K562 (cell line): ENCODE results near the gene ULBP2. TPM values are rescaled to one million over a fixed set of nuclear protein-coding genes. Genes with fewer than 3 reads are reported as not detected.

ENCODE experiments used
- ATAC-seq: fragments of 200-7000 bp; cut with Tn5 transposase; 3 replicates; pipeline ENCODE4 v1.9.1; 2020; ENCODE audit warnings: moderate library complexity
- BruUV-seq: library from RNA; stranded (reverse); fragments of 400-500 nt; replicated peaks from 2 replicates; lab custom pipeline; 2021; lab: Mats Ljungman, UMichigan
- CTCF ChIA-PET: fragments of 300-600 bp; formaldehyde crosslinking; extraction: SDS; loops from one replicate; lab custom pipeline; 2021; ENCODE audit warnings: low intra/inter-chr PET ratio; lab: Yijun Ruan, JAX
- POLR2A ChIA-PET: fragments of 300-600, 350-650 bp; sonication (Branson Sonifier 250); formaldehyde crosslinking; extraction: SDS; loops from one replicate; lab custom pipeline; 2021; ENCODE audit warnings: antibody characterized with exemption, inconsistent platforms; lab: Yijun Ruan, JAX
- DNase-seq, 4 experiments: peaks; one replicate each; pipeline versions ENCODE4 v3.0.0 to v3.0.0-alpha.2; 2011 to 2018; ENCODE audit warnings: low spot score in 3 of 4, mixed read lengths in 3 of 4; ENCODE audit errors: extremely low read depth in 1 of 4
- FAIRE-seq: peaks from 2 replicates; lab custom pipeline; 2011; peaks lifted over from hg19 to GRCh38; lab: Jason Lieb, UNC
- H2AFZ ChIP-seq: 2 replicates; pipeline ENCODE4 v1.6.0; 2011; ENCODE audit warnings: low read depth, low read length, control low read depth, inconsistent platforms
- H3K27ac ChIP-seq: fragments of 200-600 bp; 3 replicates; pipeline ENCODE4 v1.8.0; 2011; ENCODE audit warnings: low read depth, mild to moderate bottlenecking, control low read depth, inconsistent platforms, low read length, moderate library complexity, mixed read lengths; ENCODE audit errors: extremely low read depth
- H3K27me3 ChIP-seq, 2 experiments: fragments of 300-600 bp in 1 of 2; 2 replicates in 1 of 2; 3 replicates in 1 of 2; pipeline versions ENCODE4 v1.6.0 to v1.8.0; 2011; ENCODE audit warnings: inconsistent platforms in 2 of 2, low read length in 2 of 2, mild to moderate bottlenecking in 1 of 2, mixed read lengths in 1 of 2, moderate library complexity in 1 of 2; ENCODE audit not compliant: control insufficient read depth in 2 of 2, insufficient read depth in 2 of 2
- H3K36me3 ChIP-seq: fragments of 300-600 bp; 3 replicates; pipeline ENCODE4 v1.8.0; 2011; ENCODE audit warnings: mild to moderate bottlenecking, low read length, inconsistent platforms; ENCODE audit not compliant: control insufficient read depth, insufficient read depth
- H3K4me1 ChIP-seq, 2 experiments: fragments of 200-600 bp in 1 of 2; replicated peaks in 1 of 2; 2 replicates in 1 of 2; 3 replicates in 1 of 2; pipeline versions ENCODE4 v1.5.1 to v1.8.0; 2011; ENCODE audit warnings: inconsistent platforms in 2 of 2, low read length in 2 of 2, mild to moderate bottlenecking in 1 of 2, mixed read lengths in 1 of 2, moderate library complexity in 1 of 2; ENCODE audit not compliant: control insufficient read depth in 2 of 2, insufficient read depth in 2 of 2
- H3K4me2 ChIP-seq: 2 replicates; pipeline ENCODE4 v1.6.1; 2011; ENCODE audit warnings: low read length, control low read depth, inconsistent platforms, mixed read lengths; ENCODE audit not compliant: insufficient read depth
- H3K4me3 ChIP-seq: fragments of 200-600 bp; sonication (generic), shearing (Covaris generic); 2 replicates; pipeline ENCODE4 v1.5.1; 2016; ENCODE audit warnings: control low read depth, inconsistent platforms
- H3K79me2 ChIP-seq: fragments of 200-600 bp; 3 replicates; pipeline ENCODE4 v1.8.0; 2011; ENCODE audit warnings: low read length, inconsistent platforms; ENCODE audit not compliant: control insufficient read depth, insufficient read depth
- H3K9ac ChIP-seq, 2 experiments: 2 replicates each; pipeline versions ENCODE4 v1.6.0 to v1.6.1; 2011; ENCODE audit warnings: low read depth in 2 of 2, low read length in 2 of 2, control low read depth in 1 of 2, inconsistent platforms in 1 of 2, mild to moderate bottlenecking in 1 of 2, mixed read lengths in 1 of 2; ENCODE audit not compliant: insufficient read depth in 1 of 2
- H3K9me1 ChIP-seq: one replicate; pipeline ENCODE4 v1.6.0; 2011; ENCODE audit warnings: inconsistent platforms, mild to moderate bottlenecking, low read length, moderate library complexity; ENCODE audit not compliant: control insufficient read depth, insufficient read depth
- H3K9me3 ChIP-seq: replicated peaks from 2 replicates; pipeline ENCODE4 v1.5.1; 2011; ENCODE audit warnings: low read depth, low read length, inconsistent platforms; ENCODE audit not compliant: control insufficient read depth, insufficient read depth
- H4K20me1 ChIP-seq: replicated peaks from 2 replicates; pipeline ENCODE4 v1.6.1; 2011; ENCODE audit warnings: low read length, inconsistent platforms, mixed read lengths; ENCODE audit not compliant: control insufficient read depth, insufficient read depth
- ARNT ChIP-seq, 2 experiments: fragments of 450-650 bp; IDR thresholded peaks; 2 replicates each; pipeline ENCODE4 v1.6.1; 2016; ENCODE audit warnings: mild to moderate bottlenecking in 1 of 2
- CCNT2 ChIP-seq: IDR thresholded peaks from 2 replicates; pipeline ENCODE4 v1.6.1; 2011; ENCODE audit warnings: borderline replicate concordance, low read depth, mild to moderate bottlenecking, moderate library complexity, mixed read lengths, low read length; ENCODE audit not compliant: insufficient read length; ENCODE audit errors: extremely low read depth
- HCFC1 ChIP-seq: IDR thresholded peaks from 2 replicates; pipeline ENCODE4 v1.6.1; 2012; ENCODE audit warnings: low read depth, low read length, improper control_type of control experiment
- JUND ChIP-seq, 2 experiments: IDR thresholded peaks; 2 replicates in 1 of 2; 3 replicates in 1 of 2; pipeline ENCODE4 v1.6.1; 2011; ENCODE audit warnings: borderline replicate concordance in 2 of 2, low read depth in 2 of 2, low read length in 2 of 2, improper control_type of control experiment in 1 of 2, missing biosample characterization in 1 of 2, missing genetic modification characterization in 1 of 2, missing genetic modification reagents in 1 of 2
- MEF2D ChIP-seq: conservative IDR thresholded peaks from 2 replicates; pipeline ENCODE4 v1.6.1; 2016; ENCODE audit warnings: low read depth, missing genetic modification characterization, missing compliant biosample characterization
- NR2C1 ChIP-seq, 2 experiments: fragments of 450-650 bp; IDR thresholded peaks; 2 replicates each; pipeline ENCODE4 v1.6.1; 2017; ENCODE audit warnings: mild to moderate bottlenecking in 2 of 2, antibody characterized with exemption in 1 of 2, inconsistent platforms in 1 of 2, missing compliant biosample characterization in 1 of 2, missing genetic modification characterization in 1 of 2
- SMAD4 ChIP-seq: fragments of 250-450 bp; sonication (Bioruptor Pico); conservative IDR thresholded peaks from 2 replicates; pipeline ENCODE4 v1.8.0; 2021; ENCODE audit warnings: inconsistent platforms, mild to moderate bottlenecking, moderate library complexity
- SMC3 ChIP-seq: conservative IDR thresholded peaks from 2 replicates; pipeline ENCODE4 v1.6.1; 2011; ENCODE audit warnings: low read depth, low read length, improper control_type of control experiment; ENCODE audit not compliant: insufficient read depth
- ZBTB7A ChIP-seq: IDR thresholded peaks from 2 replicates; pipeline ENCODE4 v1.6.1; 2011; ENCODE audit warnings: low read depth, mild to moderate bottlenecking, low read length, moderate library complexity, borderline replicate concordance; ENCODE audit not compliant: control insufficient read depth
- ZNF143 ChIP-seq: sonication (generic); formaldehyde crosslinking; IDR thresholded peaks from 2 replicates; pipeline ENCODE4 v1.9.0; 2022; ENCODE audit warnings: mild to moderate bottlenecking, missing genetic modification reagents
- WGBS: fragments of 100-300 bp; shearing (Covaris generic); methylation state at CpG from one replicate; pipeline ENCODE4 v1.1.6; 2016; ENCODE audit warnings: low coverage, mixed read lengths; ENCODE audit not compliant: insufficient coverage; ENCODE audit errors: missing lambda C conversion rate; 5-methylcytosine and 5-hydroxymethylcytosine counted together
- in situ Hi-C: fragments of 300-500 bp; cut with MboI; formaldehyde crosslinking; loops from 4 replicates; pipeline ENCODE4 v1.15.0; 2018; ENCODE audit warnings: inconsistent platforms, mixed read lengths
- intact Hi-C: fragments of 100-400 bp; cut with micrococcal nuclease; formaldehyde crosslinking; loops from 2 replicates; pipeline ENCODE4 v1.14.2; 2022
- polyA plus RNA-seq, 8 experiments: library from polyadenylated mRNA; depleted of rRNA in 4 of 8; stranded (reverse) in 5 of 8; unstranded in 3 of 8; fragments of >200 nt; fragmentation: Nextera tagmentation in 2 of 8; fragmentation: Illumina TruSeq in 1 of 8; extraction: Ambion mirVana in 2 of 8; extraction: Trizol in 1 of 8; gene quantifications; 2 replicates each; pipeline versions ENCODE4 v1.2.1 to v1.2.3, GENCODE V29; 2011 to 2014; ENCODE audit warnings: inconsistent platforms in 1 of 8, missing spikeins in 1 of 8
- total RNA-seq, 7 experiments: library from RNA; depleted of rRNA in 6 of 7; stranded (reverse); fragments of >200 nt in 6 of 7; fragmentation: Illumina TruSeq in 2 of 7; extraction: Trizol in 2 of 7; gene quantifications; 2 replicates each; pipeline versions ENCODE4 v1.2.1 to v1.2.3, GENCODE V29; 2011 to 2021; ENCODE audit warnings: low replicate concordance in 1 of 7
- TF ChIP-seq, protein P1 (sequence below): sonication (generic); formaldehyde crosslinking; IDR thresholded peaks from 2 replicates; pipeline ENCODE4 v1.5.0; 2020; ENCODE audit warnings: missing genetic modification reagents
- TF ChIP-seq, protein P2 (sequence below): sonication (generic); formaldehyde crosslinking; IDR thresholded peaks from 2 replicates; pipeline ENCODE4 v1.8.0; 2022; ENCODE audit warnings: mild to moderate bottlenecking, missing genetic modification reagents

The ULBP2 gene
- total and polyA plus RNA-seq, 9 of the 15 experiments (the other 6 are each of a cell fraction or from before 2014, with no cell fraction given), result 0.50 to 5.3 (median 1.2) TPM

DNA sequence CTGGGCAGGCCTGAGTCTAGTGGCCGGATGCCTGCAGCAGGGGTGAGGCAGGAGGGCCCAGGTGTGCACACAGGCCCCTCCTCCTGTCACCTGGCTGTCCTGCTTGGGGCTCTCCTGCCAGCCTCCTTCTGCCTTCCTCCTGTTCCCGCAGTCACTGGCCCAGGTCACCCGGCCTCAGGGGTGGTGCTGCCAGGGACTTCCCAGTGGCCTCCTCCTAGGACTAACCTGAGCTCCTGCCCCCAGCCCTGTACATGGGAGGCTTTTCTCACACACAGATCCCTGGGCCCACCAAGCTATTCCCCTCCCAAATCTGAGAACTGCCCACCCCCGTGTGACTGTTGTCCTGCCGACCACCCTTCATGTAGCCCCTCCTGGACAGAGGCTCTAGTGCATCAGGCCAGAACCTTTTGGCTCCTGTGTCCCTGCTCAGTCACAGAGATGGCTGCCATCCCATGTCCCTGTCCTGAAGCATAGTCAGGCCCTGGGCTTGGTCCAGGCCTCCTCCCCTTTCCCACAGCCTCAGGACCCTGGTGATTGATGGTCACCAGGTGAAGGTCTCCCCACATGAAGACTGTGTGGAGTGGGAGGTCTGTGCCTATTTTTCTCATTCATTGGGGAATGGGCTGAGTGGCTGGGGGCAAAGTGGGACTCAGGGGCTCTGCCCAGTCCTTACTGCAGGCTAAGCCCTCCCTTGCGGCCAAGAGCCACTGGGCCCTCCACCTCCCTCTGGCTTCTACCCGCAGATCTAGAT is 20.8 kb downstream of the ULBP2 start:
- FAIRE-seq (no peak), DNase-seq (no peak), ATAC-seq (no peak; the same call in 2 of the 3 replicates)
- intact Hi-C loops (no loop called here), in situ Hi-C loops (no loop called here)
- POLR2A ChIA-PET, result interaction anchor here (0.6 kb wide), 2 partner anchors 22 to 399 kb away, joined by 3 read pairs; no protein-coding TSS in a partner anchor
- Histone ChIP-seq H3K79me2 (no peaks in the 10 kb centered on the region), H3K4me1 (peaks cover 9 to 21% of the 10 kb centered on the region in 2 experiments; a peak in 4 of 5 replicates), H3K9me3 (peaks cover 10% of the 10 kb centered on the region), H3K9ac (peak overlapping the region; percentile 41 to 75; a peak in 3 of 4 replicates), H3K27ac (peak overlapping the region; percentile 79; the same call in 1 of the 3 replicates), H4K20me1 (no peaks in the 10 kb centered on the region), H3K36me3 (no peaks in the 10 kb centered on the region), H3K4me2 (peak overlapping the region; percentile 87), H2AFZ (peak overlapping the region; percentile 99), H3K27me3 (peaks cover 0 to 6% of the 10 kb centered on the region in 2 experiments; a peak in 2 of 5 replicates), H3K4me3 (peak overlapping the region; percentile 46), H3K9me1 (no peaks in the 10 kb centered on the region)
- CTCF ChIA-PET, result no interaction called here
- 64% methylated on average over 6 of the region's 7 CpGs for WGBS
- no TSS peak for BruUV-seq
- no peak for TF ChIP-seq MEF2D
- TF ChIP-seq JUND (IDR thresholded peaks at IDR 0.05; ENCODE audit: borderline replicate concordance, low read depth, low read length), result peak; percentile 46; the same call in 1 of the 2 replicates
- TF ChIP-seq JUND (tag; IDR thresholded peaks at IDR 0.05; ENCODE audit: borderline replicate concordance, low read depth, low read length), result no peak
- no peak for TF ChIP-seq ARNT (IDR thresholded peaks at IDR 0.05)
- TF ChIP-seq CCNT2, result no peak
- TF ChIP-seq SMAD4, result no peak
- TF ChIP-seq SMC3, result no peak
- peak; percentile 20; the same call in 1 of the 2 replicates for TF ChIP-seq ZBTB7A
- TF ChIP-seq, protein P1, sequence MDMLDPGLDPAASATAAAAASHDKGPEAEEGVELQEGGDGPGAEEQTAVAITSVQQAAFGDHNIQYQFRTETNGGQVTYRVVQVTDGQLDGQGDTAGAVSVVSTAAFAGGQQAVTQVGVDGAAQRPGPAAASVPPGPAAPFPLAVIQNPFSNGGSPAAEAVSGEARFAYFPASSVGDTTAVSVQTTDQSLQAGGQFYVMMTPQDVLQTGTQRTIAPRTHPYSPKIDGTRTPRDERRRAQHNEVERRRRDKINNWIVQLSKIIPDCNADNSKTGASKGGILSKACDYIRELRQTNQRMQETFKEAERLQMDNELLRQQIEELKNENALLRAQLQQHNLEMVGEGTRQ (CRISPR knock-in tag), result no peak
- no peak for TF ChIP-seq NR2C1 (IDR thresholded peaks at IDR 0.05)
- no peak for TF ChIP-seq NR2C1 (tag; IDR thresholded peaks at IDR 0.05)
- TF ChIP-seq ZNF143 (CRISPR knock-in tag), result 0 out of 2 replicates have a peak, but pooled peaks have one; percentile 22
- TF ChIP-seq, protein P2, sequence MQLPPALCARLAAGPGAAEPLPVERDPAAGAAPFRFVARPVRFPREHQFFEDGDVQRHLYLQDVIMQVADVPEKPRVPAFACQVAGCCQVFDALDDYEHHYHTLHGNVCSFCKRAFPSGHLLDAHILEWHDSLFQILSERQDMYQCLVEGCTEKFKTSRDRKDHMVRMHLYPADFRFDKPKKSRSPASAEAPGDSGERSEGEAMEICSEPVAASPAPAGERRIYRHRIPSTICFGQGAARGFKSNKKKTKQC, result peak; percentile 51; the same call in 1 of the 2 replicates
- TF ChIP-seq HCFC1, result no peak
